Left ventricle myocardium inferior (tissue), 1 donor: Measurements from ENCODE around the gene HS6ST2. TPM values are rescaled to one million over a fixed set of nuclear protein-coding genes. Genes with fewer than 3 reads are reported as not detected.

Source experiments
- DNase-seq: peaks from one replicate; pipeline ENCODE4 v3.0.0-alpha.2; 2020
- H3K27ac ChIP-seq: fragments of 200-600 bp; replicated peaks from 2 replicates; pipeline ENCODE4 v1.8.0; 2021
- H3K27me3 ChIP-seq: fragments of 200-600 bp; 2 replicates; pipeline ENCODE4 v1.8.0; 2021; ENCODE audit warnings: low read depth
- H3K36me3 ChIP-seq: fragments of 200-600 bp; 2 replicates; pipeline ENCODE4 v1.8.0; 2021
- H3K4me1 ChIP-seq: fragments of 200-600 bp; 2 replicates; pipeline ENCODE4 v1.8.0; 2021
- H3K4me3 ChIP-seq: fragments of 200-600 bp; 2 replicates; pipeline ENCODE4 v1.8.0; 2021; ENCODE audit warnings: mild to moderate bottlenecking, moderate library complexity
- H3K9me3 ChIP-seq: fragments of 200-600 bp; replicated peaks from 2 replicates; pipeline ENCODE4 v1.8.0; 2021
- CTCF ChIP-seq: fragments of 200-600 bp; IDR thresholded peaks from 2 replicates; pipeline ENCODE4 v1.8.0; 2021; ENCODE audit warnings: antibody characterized with exemption, mild to moderate bottlenecking, borderline replicate concordance
- intact Hi-C: fragments of 100-400 bp; cut with micrococcal nuclease; formaldehyde crosslinking; loops from one replicate; pipeline ENCODE4 v1.11.0; 2022
- total RNA-seq: library from RNA; stranded (reverse); fragmentation: NEBNext Ultra II Directional; extraction: Animal tissue kit (Norgen Biotek cat#: 25700); gene quantifications from one replicate; pipeline ENCODE4 v1.2.1, GENCODE V29; 2021
- donor health status: DM: no; HTN: yes; CAD: no; lungs with severe emphysema.

HS6ST2 gene
- total RNA-seq, 1 donor from 2014 or later, result 0.19 TPM

DNA sequence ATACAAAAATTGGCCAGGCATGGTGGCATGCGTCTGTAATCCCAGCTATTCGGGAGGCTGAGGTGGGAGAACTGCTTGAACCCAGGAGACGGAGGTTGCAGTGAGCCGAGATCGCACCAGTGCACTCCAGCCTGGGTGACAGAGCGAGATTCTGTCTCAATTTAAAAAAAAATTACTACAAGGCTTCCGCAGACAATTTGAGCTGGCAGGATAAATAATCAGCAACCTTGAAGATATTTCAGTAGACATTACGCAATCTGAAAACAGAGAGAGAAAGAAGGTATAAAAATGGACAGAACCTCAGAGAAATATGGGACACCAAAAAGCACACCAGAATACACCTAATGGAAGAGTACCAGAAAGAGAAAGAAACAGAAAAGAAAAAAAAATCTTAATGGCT lies 25.3 kb downstream of the HS6ST2 start:
- intact Hi-C loops, result no loop called here
- no peak for DNase-seq
- TF ChIP-seq CTCF, result no peak
- Histone ChIP-seq H3K27me3 (no peaks in the 10 kb centered on the region), H3K36me3 (no peaks in the 10 kb centered on the region), H3K9me3 (no peaks in the 10 kb centered on the region), H3K27ac (no peak overlapping the region), H3K4me1 (no peaks in the 10 kb centered on the region), H3K4me3 (no peak overlapping the region)

GRCh38 chrX:132924426-132924825 lies 34.0 kb downstream of the HS6ST2 start:
- H3K4me1 ChIP-seq, result no peaks in the 10 kb centered on the region
- no peak for DNase-seq
- TF ChIP-seq CTCF, result no peak
- H3K27ac ChIP-seq, result no peak overlapping the region
- H3K4me3 ChIP-seq, result no peak overlapping the region
- no peaks in the 10 kb centered on the region for H3K27me3 ChIP-seq
- H3K36me3 ChIP-seq, result no peaks in the 10 kb centered on the region
- H3K9me3 ChIP-seq, result no peaks in the 10 kb centered on the region
- intact Hi-C loops, result no loop called here

DNA sequence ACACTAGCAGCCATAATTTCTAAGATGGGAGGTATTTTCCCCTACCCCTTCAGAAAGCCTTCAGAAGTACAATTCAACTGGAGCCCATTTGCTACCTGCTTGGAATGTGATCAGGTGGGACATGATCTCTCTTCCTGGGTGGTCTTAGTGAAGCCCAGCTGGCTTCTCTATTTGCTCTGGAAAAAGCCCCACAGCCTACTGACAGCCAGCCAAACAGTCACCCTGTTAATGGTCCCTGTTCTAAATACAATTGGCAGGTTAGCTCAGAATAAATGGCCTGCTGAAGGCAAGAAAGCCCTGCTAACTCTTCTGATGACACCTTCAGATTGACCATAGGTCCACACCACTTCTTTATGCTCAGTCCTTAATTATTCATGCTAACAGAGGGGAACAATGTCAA lies 39.9 kb downstream of the HS6ST2 start:
- H3K27ac ChIP-seq, result no peak overlapping the region
- no peaks in the 10 kb centered on the region for H3K27me3 ChIP-seq
- no peaks in the 10 kb centered on the region for H3K4me1 ChIP-seq
- no peak for DNase-seq
- TF ChIP-seq CTCF, result no peak
- H3K36me3 ChIP-seq, result no peaks in the 10 kb centered on the region
- H3K9me3 ChIP-seq, result peaks cover under 1% of the 10 kb centered on the region
- no peak overlapping the region for H3K4me3 ChIP-seq
- intact Hi-C loops, result no loop called here

DNA sequence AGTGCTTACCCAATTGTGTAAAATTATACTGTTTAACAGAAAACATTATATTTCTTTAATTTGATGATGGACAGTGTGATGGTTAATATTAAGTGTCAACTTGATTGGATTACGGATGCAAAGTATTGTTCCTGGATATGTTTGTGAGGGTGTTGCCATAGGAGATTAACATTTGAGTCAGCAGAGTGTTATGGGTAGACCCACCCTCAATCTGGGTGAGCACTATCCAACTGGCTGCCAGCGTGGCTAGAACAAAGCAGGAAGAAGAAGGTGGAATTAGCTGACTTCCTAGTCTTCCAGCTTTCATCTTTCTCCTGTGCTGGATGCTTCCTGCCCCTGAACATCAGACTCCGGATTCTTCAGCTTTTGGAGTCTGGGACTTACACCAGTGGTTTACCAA lies 42.1 kb downstream of the HS6ST2 start:
- Histone ChIP-seq H3K9me3 (peaks cover 8% of the 10 kb centered on the region), H3K4me3 (no peak overlapping the region), H3K27ac (no peak overlapping the region), H3K27me3 (no peaks in the 10 kb centered on the region), H3K36me3 (no peaks in the 10 kb centered on the region), H3K4me1 (no peaks in the 10 kb centered on the region)
- DNase-seq, result no peak
- intact Hi-C loops, result no loop called here
- no peak for TF ChIP-seq CTCF

- TF ChIP-seq CTCF, result no peak
- no peak for DNase-seq
- Histone ChIP-seq H3K36me3 (no peaks in the 10 kb centered on the region), H3K4me3 (no peak overlapping the region), H3K4me1 (no peaks in the 10 kb centered on the region), H3K27me3 (no peaks in the 10 kb centered on the region), H3K9me3 (peaks cover 8% of the 10 kb centered on the region), H3K27ac (no peak overlapping the region)
- intact Hi-C loops, result no loop called here
Measured at GRCh38 chrX:132909643-132910042, 48.8 kb downstream of the HS6ST2 start.

- Histone ChIP-seq H3K4me1 (no peaks in the 10 kb centered on the region), H3K4me3 (no peak overlapping the region), H3K27me3 (no peaks in the 10 kb centered on the region), H3K36me3 (no peaks in the 10 kb centered on the region), H3K9me3 (peaks cover 8% of the 10 kb centered on the region), H3K27ac (no peak overlapping the region)
- no peak for TF ChIP-seq CTCF
- no peak for DNase-seq
- intact Hi-C loops, result no loop called here
Measured at GRCh38 chrX:132908891-132909290, 49.5 kb downstream of the HS6ST2 start.
